Measurements from ENCODE around the gene TBC1D26.
"Not testable (repeated sequence)": the region's sequence is repeated elsewhere in the genome, so short reads cannot be mapped to it uniquely, and the experiment has no call there.

The TBC1D26 gene

DNA sequence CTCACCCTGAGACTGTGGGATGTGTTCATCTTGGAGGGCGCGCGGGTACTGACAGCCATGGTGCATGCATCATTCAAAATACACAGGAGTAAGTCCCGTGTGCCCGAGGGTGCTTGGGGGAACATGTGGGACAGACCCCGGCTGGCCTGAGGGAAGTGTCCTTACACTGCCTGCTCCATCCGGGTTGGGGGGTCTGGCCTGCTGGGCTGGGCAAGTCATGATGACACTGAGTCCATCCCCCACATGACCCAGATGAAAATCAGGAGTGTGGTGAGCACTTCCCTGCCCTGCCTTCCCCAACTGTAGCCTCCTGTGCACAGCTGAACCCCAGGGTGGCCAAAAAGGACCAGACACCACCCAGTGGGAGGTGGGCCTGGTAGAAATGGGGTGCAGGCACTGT, 10.8 kb downstream of the TBC1D26 start:
- no peak for DNase-seq (ENCODE audit: extremely low read depth in 1 of 2, low read depth in 1 of 2)

DNA sequence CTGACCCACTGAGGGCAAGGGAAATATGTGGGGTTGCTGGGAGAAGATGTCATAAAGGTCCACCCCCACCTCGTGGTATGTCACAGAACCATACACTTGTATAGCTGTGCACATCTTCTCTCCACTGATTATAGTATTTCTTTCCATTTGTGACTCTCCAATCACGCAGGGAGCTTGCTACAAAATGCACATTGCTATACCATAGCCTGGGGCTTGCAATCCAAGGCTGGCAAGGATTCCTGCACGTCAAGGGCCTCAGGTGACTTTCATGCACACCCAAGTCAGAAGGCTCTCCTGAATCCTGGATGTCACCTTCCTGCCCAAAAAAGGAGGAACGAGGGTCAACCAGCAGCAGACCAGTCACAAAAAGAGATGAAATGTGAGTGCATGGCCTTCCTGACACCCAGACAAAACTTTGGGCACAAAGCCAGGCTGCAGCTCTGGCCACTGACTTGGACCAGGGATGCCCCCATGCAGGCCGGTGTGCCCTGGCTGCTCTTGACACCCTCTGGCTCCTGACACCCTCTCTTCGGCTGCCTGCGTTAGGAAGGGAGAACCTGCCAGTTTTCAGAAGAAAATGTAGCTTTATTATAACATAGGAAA, 12.1 kb downstream of the TBC1D26 start:
- DNase-seq (ENCODE audit: extremely low read depth in 1 of 2, low read depth in 1 of 2), result no peak

DNA sequence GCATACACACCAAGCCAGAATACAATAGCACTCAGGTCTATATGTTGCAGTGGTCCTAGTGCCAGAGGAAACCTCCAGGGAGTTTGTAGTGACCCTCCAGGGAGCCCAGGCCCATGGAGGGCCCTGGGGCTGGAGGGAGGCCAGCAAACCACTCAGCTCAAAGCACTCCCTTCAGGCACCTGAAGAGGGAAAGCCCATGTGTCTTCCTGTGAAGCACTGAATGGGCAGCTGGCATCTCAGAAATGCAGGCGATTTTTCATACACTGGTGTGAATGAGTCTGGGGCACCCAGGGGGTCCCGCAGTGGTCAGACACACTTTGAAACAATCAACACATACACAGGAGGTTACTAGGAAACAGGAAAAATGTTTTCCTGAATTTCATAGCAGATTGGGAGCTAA, 12.8 kb downstream of the TBC1D26 start:
- no peak for DNase-seq (ENCODE audit: extremely low read depth in 1 of 2, low read depth in 1 of 2)

DNA sequence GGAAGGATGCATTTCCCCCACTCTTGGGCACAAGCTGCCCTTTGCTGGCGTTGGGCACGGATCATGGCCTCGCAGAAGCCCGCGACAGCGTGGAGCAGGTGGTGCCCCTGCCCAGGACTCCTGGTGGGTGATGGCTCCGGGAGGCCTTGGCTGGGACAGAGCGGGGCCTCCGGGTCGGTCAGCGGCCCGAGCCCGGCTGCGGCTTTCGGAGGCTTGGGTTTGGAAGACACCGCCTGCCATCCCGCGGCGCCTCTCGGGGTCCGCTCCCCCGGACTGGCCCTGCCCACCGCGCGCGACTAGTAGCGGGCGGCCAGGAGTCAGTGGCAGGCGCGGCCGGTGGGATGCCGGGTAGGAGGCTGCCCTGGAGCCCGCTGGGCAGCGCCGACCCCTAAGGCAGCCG, 17.3 kb downstream of the TBC1D26 start:
- not testable (repeated sequence) for DNase-seq (ENCODE audit: extremely low read depth in 1 of 2, low read depth in 1 of 2)

DNA sequence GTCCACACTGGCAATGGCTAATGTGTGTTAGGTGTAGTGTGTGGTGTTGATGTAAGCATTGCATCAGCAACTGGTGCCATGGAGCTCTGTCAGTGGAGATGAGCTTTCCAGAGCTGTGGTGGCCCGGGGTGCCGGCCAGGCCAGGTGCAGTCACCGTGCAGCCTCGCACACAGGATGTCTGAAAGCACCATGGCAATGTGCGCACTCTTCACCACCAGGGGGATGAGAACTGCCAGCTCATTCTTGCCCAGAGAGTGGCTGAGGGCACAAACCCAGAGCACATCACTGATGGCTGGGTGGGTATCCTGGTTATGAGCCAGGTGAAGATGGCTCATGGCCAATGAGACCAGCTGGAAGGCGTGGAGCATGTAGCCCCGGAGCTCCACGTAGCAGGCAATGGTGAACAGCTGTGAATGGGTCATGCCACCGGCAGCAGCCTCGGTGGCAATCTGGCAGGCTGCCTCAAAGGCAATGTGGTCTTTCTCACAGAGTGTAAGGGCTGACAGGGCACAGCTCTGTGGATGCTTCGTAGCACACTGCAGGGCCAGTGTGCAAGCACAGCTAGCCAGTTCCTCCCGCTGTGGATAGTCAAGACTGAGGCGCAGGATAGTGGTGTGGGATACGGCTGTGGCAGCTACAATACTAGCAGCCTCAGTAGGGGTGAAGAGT, 36.9 kb downstream of the TBC1D26 start:
- DNase-seq (ENCODE audit: extremely low read depth in 1 of 2, low read depth in 1 of 2), result not testable (repeated sequence)

DNA sequence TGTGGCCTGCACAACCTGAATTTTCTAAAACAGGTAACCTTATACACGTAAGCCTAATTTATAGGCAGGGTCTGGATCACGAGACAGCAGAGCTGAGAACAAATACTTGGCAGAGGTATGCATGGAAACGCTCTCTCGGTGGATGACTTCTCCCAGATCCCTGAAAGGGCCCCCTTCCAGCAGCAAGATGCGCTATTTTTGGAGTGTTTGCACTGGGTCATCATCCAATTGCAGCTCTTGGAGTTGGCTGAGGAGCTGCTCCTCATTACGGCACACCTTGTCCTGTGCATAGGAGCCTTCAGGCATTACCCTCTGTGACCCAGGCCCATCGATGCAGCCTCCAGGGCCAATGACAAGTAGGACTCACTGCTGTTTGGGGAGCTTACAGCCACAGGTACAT, 38.6 kb downstream of the TBC1D26 start:
- not testable (repeated sequence) for DNase-seq (ENCODE audit: extremely low read depth in 1 of 2, low read depth in 1 of 2)

DNA sequence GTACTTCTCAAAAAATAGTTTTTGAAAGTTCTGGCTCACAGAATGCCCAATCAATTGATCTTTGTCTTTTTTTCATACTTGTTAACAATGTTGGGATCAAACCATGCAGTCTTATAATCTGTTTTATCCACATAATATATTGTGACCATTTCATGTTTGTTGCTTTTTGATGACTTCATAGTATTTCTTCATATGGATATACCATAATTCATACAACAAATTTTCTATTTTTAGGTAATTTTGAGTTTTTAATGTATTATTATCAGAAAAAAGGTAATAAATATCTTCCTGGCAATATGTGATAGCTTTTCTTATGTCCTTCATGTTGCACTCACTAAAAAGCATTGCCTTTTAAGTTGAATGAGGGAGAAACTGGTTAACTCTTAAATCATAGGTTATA, 44.8 kb downstream of the TBC1D26 start:
- DNase-seq (ENCODE audit: extremely low read depth in 1 of 2, low read depth in 1 of 2), result no peak

DNA sequence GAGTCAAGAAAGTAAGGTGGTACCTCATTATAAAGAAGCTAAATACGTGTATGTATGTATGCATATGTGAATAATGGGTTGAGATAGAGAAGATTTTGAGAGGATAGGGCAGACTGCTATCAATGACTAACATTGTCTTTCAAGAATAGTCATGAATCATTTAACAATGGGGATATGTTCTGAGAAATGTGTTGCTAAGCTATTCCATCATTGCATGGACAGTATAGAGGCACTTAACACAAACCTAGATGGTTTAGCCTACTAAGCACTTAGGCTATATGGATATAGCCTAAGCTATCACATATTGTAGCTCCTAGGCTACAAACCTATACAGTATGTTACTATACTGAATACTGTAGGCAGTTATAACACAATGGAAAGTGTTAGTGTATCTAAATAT, 45.2 kb downstream of the TBC1D26 start:
- DNase-seq (ENCODE audit: extremely low read depth in 1 of 2, low read depth in 1 of 2), result no peak

DNA sequence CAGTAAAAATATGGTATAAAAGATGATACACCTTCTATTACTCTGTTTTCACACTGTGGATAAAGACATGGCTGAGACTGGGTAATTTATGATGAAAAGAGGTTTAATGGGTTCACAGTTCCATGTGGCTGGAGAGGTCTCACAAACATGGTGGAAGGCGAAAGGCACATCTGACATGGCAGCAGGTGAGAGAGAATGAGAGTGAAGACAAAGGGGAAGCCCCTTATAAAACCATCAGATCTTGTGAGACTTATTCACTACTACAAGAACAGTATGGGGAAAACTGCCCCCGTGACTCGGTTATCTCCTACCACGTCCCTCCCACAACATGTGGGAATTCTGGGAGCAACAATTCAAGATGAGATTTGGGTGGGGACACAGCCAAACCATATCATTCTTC, 45.6 kb downstream of the TBC1D26 start:
- no peak for DNase-seq (ENCODE audit: extremely low read depth in 1 of 2, low read depth in 1 of 2)

DNA sequence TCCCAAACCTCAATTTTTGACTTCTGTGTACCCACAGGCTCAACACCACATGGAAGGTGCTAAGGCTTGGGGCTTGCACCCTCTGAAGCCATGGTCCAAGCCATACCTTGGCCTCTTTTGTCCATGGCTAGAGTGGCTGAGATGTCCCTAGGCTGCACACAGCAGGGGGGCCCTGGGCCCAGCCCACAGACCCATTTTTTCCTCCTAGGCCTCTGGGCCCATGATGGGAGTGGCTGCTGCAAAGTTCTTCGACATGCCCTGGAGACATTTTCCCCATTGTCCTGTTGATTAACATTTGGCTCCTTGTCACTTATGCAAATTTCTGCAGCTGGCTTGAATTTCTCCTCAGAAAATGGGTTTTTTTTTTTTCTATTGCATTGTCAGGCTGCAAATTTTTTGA, 47.0 kb downstream of the TBC1D26 start:
- no peak for DNase-seq (ENCODE audit: extremely low read depth in 1 of 2, low read depth in 1 of 2)

DNA sequence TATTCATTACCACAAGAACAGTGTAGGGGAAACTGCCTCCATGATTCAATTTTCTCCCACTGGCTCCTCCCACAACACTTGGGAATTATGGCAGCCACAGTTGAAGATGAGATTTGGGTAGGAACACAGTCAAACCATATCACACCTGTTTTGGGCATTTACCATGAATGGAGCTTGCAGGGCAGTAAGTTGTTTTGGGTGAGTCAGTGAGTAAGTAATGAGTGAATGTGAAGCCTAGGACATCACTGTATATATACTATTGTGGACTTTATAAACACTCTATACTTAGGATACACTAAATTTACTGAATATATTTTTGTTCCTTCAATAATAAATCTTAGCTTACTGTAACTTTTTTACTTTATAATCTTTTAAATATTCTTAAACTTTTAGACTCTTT, 48.1 kb downstream of the TBC1D26 start:
- DNase-seq (ENCODE audit: extremely low read depth in 1 of 2, low read depth in 1 of 2), result no peak

DNA sequence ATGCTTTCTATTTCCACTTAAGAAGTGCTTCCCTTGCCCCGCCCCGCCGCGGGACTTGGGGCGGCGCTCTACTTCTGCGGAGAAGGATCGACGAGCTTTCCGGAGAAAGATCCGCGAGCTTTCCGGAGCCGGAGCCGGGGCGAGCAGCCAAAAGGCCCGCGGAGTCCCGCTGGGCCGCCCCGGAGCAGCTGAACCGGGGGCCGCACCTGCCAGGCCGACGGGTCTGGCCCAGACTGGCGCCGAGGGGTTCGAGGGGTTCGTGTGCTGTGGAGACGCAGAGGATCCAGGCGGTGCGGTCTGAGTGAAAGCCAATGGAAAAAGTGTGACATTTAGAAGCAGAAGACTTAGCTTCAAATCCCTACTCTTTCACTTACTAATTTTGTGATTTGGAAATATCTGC, 50.8 kb downstream of the TBC1D26 start:
- no peak for DNase-seq (ENCODE audit: extremely low read depth in 1 of 2, low read depth in 1 of 2)

DNA sequence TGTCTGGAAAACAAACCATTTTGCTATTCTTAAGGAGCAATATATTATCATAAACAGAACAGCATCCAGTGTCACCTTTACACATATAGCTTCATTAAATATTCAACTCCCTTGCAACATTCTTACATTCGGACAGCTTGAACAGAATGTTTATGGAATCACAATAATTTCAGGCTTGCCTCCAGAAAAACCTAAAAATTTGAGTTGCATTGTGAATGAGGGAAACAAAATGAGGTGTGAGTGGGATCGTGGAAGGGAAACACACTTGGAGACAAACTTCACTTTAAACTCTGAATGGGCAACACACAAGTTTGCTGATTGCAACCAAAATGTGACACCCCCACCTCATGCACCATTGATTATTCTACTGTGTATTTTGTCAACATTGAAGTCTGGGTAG, 51.4 kb downstream of the TBC1D26 start:
- no peak for DNase-seq (ENCODE audit: extremely low read depth in 1 of 2, low read depth in 1 of 2)

DNA sequence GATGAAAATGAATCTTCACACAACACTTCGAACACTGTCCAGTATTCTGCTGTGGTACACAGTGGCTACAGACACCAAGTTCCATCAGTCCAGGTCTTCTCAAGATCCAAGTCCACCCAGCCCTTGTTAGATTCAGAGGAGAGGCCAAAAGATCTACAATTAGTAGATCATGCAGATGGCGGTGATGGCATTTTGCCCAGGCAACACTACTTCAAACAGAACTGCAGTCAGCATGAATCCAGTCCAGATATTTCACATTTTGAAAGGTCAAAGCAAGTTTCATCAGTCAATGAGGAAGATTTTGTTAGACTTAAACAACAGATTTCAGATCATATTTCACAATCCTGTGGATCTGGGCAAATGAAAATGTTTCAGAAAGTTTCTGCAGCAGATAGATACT, 52.3 kb downstream of the TBC1D26 start:
- DNase-seq (ENCODE audit: extremely low read depth in 1 of 2, low read depth in 1 of 2), result not testable (repeated sequence)

DNA sequence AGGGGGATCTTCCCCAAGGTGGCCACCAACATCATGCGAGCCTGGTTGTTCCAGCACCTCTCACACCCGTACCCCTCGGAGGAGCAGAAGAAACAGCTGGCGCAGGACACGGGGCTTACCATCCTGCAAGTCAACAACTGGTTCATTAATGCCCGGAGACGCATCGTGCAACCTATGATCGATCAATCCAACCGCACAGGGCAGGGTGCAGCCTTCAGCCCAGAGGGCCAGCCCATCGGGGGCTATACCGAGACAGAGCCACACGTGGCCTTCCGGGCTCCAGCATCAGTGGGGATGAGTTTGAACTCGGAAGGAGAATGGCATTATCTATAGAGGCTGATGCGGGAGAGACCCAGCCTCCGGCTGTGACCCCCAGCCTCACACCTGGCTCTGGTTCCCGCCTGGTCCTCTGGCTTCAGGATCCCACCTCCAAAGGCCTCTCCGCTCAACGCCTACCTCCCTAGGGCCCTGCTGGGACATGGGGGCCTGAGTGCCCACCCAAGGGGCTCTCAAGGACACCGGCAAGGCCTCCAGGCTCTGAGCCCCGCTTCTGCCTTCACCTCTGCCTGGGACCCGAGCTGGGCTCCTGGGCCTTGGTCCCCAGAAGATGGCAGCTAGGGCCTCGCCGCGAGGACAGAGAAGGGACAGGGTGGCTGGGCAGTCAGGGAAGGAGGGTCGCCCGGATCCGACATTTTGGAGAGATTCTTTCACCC, 55.4 kb downstream of the TBC1D26 start:
- DNase-seq (ENCODE audit: extremely low read depth in 1 of 2, low read depth in 1 of 2), result not testable (repeated sequence)

DNA sequence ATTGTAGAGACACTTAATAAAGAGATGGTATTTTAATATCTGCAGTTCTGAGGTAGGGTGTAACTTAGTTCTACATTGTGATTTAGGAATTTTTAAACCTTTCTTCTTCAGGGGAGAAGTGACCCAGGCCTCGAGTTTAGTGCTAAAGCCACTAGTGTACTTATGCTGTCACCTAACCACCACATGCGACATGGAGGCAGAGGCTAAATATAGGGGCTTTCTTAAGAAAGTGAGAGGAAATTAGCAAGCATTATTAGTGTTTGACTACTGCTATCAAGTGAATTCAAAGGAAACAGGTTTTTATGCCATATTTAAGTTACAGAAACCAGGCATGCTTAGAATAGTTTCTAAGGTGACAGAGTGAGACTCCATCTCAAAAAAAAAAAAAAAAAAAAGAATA, 56.3 kb downstream of the TBC1D26 start:
- DNase-seq (ENCODE audit: extremely low read depth in 1 of 2, low read depth in 1 of 2), result not testable (repeated sequence)
